Measurements from ENCODE around the gene PAPOLA.

GRCh38 chr14:96589577-96589976, 87.4 kb downstream of the PAPOLA start:
- TF ChIP-seq CTCF (conservative IDR thresholded peaks at IDR 0.05; ENCODE audit: low read depth, low read length) (no peak), BHLHE40 (IDR thresholded peaks at IDR 0.05; ENCODE audit: low read depth, low read length) (no peak), ELK1 (IDR thresholded peaks at IDR 0.05; ENCODE audit: borderline replicate concordance, low read depth, low read length) (no peak), RFX5 (IDR thresholded peaks at IDR 0.05; ENCODE audit: low read depth, low read length) (no peak)

Measured in IMR-90 (cell line).